Pons (tissue), 1 donor: ENCODE data around the gene SDK1.
A peak's percentile ranks its signal among the peaks of the same experiment; 100 is the strongest.
"Not testable (repeated sequence)": the region's sequence is repeated elsewhere in the genome, so short reads cannot be mapped to it uniquely, and the experiment has no call there.

ENCODE experiments used
- DNase-seq: peaks from one replicate; pipeline ENCODE4 v3.0.0-alpha.2; 2016; ENCODE audit warnings: low spot score

SDK1 gene

GRCh38 chr7:4273566-4274230, 972.6 kb downstream of the SDK1 start:
- DNase-seq, result no peak

GRCh38 chr7:4274286-4274685, 973.2 kb downstream of the SDK1 start:
- no peak for DNase-seq

- DNase-seq, result no peak
Observed at GRCh38 chr7:4277936-4278335, 976.9 kb downstream of the SDK1 start.

GRCh38 chr7:4279216-4279615, 978.2 kb downstream of the SDK1 start:
- DNase-seq, result no peak

- no peak for DNase-seq
Observed at GRCh38 chr7:4281231-4281993, 980.4 kb downstream of the SDK1 start.

- DNase-seq, result no peak
Observed at GRCh38 chr7:4282434-4283223, 981.6 kb downstream of the SDK1 start.

GRCh38 chr7:4286351-4286750, 985.3 kb downstream of the SDK1 start:
- DNase-seq, result no peak

GRCh38 chr7:4288791-4289394, 987.8 kb downstream of the SDK1 start:
- peak; percentile 48 for DNase-seq

- no peak for DNase-seq
Observed at GRCh38 chr7:4297165-4297917, 996.3 kb downstream of the SDK1 start.

GRCh38 chr7:4297918-4298219, 996.8 kb downstream of the SDK1 start:
- no peak for DNase-seq

- no peak for DNase-seq
Observed at GRCh38 chr7:4299431-4299830, 998.4 kb downstream of the SDK1 start.

GRCh38 chr7:4302203-4302905, 1001.3 kb downstream of the SDK1 start:
- no peak for DNase-seq

- DNase-seq, result no peak
Observed at GRCh38 chr7:4307316-4308204, 1006.5 kb downstream of the SDK1 start.

GRCh38 chr7:4308205-4308590, 1007.1 kb downstream of the SDK1 start:
- no peak for DNase-seq

GRCh38 chr7:4313911-4314310, 1012.9 kb downstream of the SDK1 start:
- DNase-seq, result not testable (repeated sequence)

- DNase-seq, result not testable (repeated sequence)
Observed at GRCh38 chr7:4314316-4314715, 1013.3 kb downstream of the SDK1 start.
